Left lung (tissue), 10 donors: Measurements from ENCODE around the gene PARP15. TPM values are rescaled to one million over a fixed set of nuclear protein-coding genes. Genes with fewer than 3 reads are reported as not detected.
"Not testable (repeated sequence)": the region's sequence is repeated elsewhere in the genome, so short reads cannot be mapped to it uniquely, and the experiment has no call there.

ENCODE experiments used
- ATAC-seq: fragments of 200-7000 bp; cut with Tn5 transposase; one replicate; pipeline ENCODE4 v1.9.1; 2020; ENCODE audit warnings: moderate library complexity
- DNase-seq, 4 donors: peaks; one replicate each; pipeline ENCODE4 v3.0.0-alpha.2; 2013 to 2020
- H3K27ac ChIP-seq, 2 donors: fragments of 200-600 bp; sonication (generic) in 1 of 2; one replicate each; pipeline versions ENCODE4 v1.5.0 to v1.8.0; 2020 to 2021
- H3K27me3 ChIP-seq, 2 donors: fragments of 200-600 bp; sonication (generic) in 1 of 2; one replicate each; pipeline versions ENCODE4 v1.5.0 to v1.8.0; 2020 to 2021
- H3K36me3 ChIP-seq, 2 donors: fragments of 200-600 bp; sonication (generic) in 1 of 2; one replicate each; pipeline versions ENCODE4 v1.5.0 to v1.8.0; 2020 to 2021
- H3K4me1 ChIP-seq, 2 donors: fragments of 200-600 bp; one replicate each; pipeline ENCODE4 v1.8.0; 2021
- H3K4me3 ChIP-seq, 2 donors: fragments of 200-600 bp; sonication (generic) in 1 of 2; one replicate each; pipeline versions ENCODE4 v1.5.0 to v1.8.0; 2020 to 2021; ENCODE audit warnings: mild to moderate bottlenecking in 1 of 2
- H3K9me3 ChIP-seq, 2 donors: fragments of 200-600 bp; sonication (generic) in 1 of 2; one replicate each; pipeline versions ENCODE4 v1.5.0 to v1.8.0; 2020 to 2021
- intact Hi-C, 2 donors: fragments of 100-400 bp; cut with DNase I; formaldehyde crosslinking; loops; one replicate each; pipeline versions ENCODE4 v1.11.2 to v1.14.2; 2022
- polyA plus RNA-seq, 6 donors: library from polyadenylated mRNA; unstranded; fragments of 120-200 nt; gene quantifications; one replicate each; pipeline ENCODE4 v1.2.1, GENCODE V29; 2013; ENCODE audit not compliant: insufficient read length in 6 of 6
- total RNA-seq, 2 donors: library from RNA; stranded (reverse); fragmentation: NEBNext Ultra II Directional; extraction: Animal tissue kit (Norgen Biotek cat#: 25700); gene quantifications; one replicate each; pipeline ENCODE4 v1.2.1, GENCODE V29; 2021
- TF ChIP-seq, protein P1 (sequence below), 2 donors: fragments of 200-600 bp; sonication (generic) in 1 of 2; IDR thresholded peaks; one replicate each; pipeline versions ENCODE4 v1.5.0 to v1.8.0; 2021; ENCODE audit warnings: antibody characterized with exemption in 2 of 2
- donor health status: DM: no; HTN: yes; CAD: no.
- donor health status: DM: no; HTN: no; CAD: no.

The PARP15 gene
- total and polyA plus RNA-seq, 8 donors = 0.51 to 5.8 (median 0.99) TPM

DNA sequence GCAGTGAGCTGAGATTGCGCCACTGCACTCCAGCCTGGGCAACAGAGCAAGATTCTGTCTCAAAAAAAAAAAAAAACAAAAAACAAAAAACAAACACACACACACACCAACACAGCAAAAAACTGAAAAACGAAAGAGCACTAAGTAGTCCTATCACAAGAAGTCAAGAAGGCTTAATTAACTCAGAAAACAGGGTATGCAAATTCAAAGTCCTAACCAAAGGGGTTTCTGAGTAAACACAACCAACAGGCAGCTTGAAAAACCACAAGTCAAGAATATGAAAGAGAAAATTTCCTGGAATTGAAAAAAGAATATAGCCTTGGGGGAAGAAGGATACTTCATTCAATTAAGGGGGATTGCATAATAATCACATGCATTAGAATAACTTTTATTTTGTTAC is 65.5 kb downstream of the PARP15 start:
- Histone ChIP-seq H3K9me3 (no peaks in the 10 kb centered on the region), H3K27me3 (no peaks in the 10 kb centered on the region), H3K36me3 (no peaks in the 10 kb centered on the region), H3K4me3 (no peak overlapping the region), H3K4me1 (no peaks in the 10 kb centered on the region), H3K27ac (no peak overlapping the region)
- TF ChIP-seq, protein P1, sequence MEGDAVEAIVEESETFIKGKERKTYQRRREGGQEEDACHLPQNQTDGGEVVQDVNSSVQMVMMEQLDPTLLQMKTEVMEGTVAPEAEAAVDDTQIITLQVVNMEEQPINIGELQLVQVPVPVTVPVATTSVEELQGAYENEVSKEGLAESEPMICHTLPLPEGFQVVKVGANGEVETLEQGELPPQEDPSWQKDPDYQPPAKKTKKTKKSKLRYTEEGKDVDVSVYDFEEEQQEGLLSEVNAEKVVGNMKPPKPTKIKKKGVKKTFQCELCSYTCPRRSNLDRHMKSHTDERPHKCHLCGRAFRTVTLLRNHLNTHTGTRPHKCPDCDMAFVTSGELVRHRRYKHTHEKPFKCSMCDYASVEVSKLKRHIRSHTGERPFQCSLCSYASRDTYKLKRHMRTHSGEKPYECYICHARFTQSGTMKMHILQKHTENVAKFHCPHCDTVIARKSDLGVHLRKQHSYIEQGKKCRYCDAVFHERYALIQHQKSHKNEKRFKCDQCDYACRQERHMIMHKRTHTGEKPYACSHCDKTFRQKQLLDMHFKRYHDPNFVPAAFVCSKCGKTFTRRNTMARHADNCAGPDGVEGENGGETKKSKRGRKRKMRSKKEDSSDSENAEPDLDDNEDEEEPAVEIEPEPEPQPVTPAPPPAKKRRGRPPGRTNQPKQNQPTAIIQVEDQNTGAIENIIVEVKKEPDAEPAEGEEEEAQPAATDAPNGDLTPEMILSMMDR (IDR thresholded peaks at IDR 0.05) = no peak
- ATAC-seq (no peak), DNase-seq (no peak)
- intact Hi-C loops = no loop called here

DNA sequence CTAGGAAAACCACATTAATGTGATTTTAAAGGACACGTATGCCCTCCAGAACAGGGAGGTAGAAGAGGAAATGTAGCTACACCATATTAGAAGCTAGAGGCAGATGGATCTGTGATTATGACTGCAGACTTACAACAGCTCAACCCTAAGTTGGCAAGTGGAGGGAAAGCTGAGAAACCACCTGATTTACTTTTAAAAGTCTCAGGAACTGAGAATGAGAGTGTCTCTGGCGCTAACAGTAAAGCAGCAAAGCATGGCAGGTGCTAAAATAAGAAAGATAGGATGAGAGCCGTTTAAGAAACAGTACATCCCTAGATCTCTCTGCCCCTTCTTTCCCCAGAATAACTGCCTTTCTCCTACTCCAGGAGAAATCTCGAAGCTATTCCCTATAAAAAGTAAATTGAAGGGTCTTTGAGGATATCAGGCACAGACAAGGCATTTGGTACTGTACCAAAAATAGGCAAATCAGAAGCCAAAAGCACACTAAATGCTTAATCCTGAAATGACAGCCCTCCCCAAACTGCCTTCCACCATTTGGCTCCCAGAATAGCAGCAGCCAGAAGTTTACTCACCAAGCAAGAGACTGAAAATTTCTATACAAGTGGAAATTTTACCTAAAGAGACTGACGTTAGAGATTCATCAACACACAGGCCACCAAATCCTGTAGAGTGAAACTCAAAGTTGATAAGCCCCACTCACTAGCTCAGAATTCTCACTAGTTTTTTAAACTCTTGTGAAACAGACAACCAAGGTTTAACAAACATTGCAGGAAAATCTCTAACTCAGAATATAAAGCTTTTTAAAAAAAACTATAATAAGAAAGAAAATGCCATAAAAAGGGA is 68.9 kb downstream of the PARP15 start:
- no peak overlapping the region for H3K27ac ChIP-seq
- DNase-seq (no peak), ATAC-seq (no peak)
- H3K36me3 ChIP-seq = no peaks in the 10 kb centered on the region
- no peaks in the 10 kb centered on the region for H3K4me1 ChIP-seq
- H3K27me3 ChIP-seq = no peaks in the 10 kb centered on the region
- TF ChIP-seq, protein P1 (IDR thresholded peaks at IDR 0.05) = no peak
- H3K4me3 ChIP-seq = no peak overlapping the region
- intact Hi-C loops = no loop called here
- no peaks in the 10 kb centered on the region for H3K9me3 ChIP-seq

DNA sequence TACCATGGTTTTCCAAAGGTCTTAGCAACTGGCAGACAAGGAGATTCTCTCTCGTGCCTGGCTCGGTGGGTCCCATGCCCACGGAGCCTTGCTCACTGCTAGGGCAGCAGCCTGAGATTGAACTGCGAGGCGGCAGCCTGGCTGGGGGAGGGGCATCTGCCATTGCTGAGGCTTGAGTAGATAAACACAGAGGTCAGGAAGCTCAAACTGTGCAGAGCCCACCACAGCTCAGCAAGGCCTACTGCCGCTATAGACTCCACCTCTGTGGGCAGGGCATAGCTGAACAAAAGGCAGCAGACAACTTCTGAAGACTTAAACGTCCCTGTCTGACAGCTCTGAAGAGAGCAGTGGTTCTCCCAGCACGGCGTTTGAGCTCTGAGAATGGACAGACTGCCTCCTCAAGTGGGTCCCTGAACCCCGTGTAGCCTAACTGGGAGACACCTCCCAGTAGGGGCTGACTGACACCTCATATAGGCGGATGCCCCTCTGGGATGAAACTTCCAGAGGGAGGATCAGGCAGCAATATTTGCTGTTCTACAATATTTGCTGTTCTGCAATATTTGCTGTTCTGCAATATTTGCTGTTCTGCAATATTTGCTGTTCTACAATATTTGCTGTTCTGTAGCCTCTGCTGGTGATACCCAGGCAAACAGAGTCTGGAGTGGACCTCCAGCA is 73.9 kb downstream of the PARP15 start:
- H3K4me3 ChIP-seq, H3K27me3 ChIP-seq, H3K4me1 ChIP-seq, DNase-seq, H3K36me3 ChIP-seq, intact Hi-C loops, H3K27ac ChIP-seq, H3K9me3 ChIP-seq: not testable (repeated sequence)
- peak; percentile 57 for ATAC-seq

DNA sequence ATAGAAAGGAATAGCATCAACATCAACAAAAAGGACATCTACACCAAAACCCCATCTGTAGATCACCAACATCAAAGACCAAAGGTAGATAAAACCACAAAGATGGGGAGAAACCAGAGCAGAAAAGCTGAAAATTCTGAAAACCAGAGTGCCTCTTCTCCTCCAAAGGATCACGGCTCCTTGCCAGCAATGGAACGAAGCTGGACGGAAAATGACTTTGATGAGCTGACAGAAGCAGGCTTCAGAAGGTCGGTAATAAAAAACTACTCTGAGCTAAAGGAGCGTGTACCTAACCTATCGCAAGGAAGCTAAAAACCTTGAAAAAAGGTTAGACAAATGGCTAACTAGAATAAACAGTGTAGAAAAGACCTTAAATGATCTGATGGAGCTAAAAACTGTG is 74.5 kb downstream of the PARP15 start:
- peak in 1 of 4 donors; percentile 19 for DNase-seq
- H3K4me3 ChIP-seq, intact Hi-C loops, H3K4me1 ChIP-seq, ATAC-seq, H3K36me3 ChIP-seq, H3K27me3 ChIP-seq, H3K9me3 ChIP-seq, H3K27ac ChIP-seq: not testable (repeated sequence)

DNA sequence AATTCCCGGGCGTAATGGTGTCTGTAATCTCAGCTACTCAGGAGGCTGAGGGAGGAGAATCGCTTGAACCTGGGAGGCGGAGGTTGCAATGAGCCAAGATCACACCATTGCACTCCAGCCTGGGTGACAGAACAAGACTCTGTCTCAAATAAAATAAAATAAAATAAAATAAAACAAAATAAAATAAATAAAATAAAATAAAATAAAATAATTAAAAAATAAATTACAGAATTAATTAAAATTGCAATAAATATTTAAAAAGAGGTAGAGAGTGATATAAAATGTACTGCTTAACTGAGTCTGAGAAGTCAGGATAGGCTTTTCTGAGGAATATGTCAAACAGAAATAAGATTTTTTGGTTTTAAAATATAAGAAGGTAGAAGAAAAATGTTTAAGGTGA is 80.9 kb downstream of the PARP15 start:
- DNase-seq, H3K36me3 ChIP-seq: not testable (repeated sequence)

DNA sequence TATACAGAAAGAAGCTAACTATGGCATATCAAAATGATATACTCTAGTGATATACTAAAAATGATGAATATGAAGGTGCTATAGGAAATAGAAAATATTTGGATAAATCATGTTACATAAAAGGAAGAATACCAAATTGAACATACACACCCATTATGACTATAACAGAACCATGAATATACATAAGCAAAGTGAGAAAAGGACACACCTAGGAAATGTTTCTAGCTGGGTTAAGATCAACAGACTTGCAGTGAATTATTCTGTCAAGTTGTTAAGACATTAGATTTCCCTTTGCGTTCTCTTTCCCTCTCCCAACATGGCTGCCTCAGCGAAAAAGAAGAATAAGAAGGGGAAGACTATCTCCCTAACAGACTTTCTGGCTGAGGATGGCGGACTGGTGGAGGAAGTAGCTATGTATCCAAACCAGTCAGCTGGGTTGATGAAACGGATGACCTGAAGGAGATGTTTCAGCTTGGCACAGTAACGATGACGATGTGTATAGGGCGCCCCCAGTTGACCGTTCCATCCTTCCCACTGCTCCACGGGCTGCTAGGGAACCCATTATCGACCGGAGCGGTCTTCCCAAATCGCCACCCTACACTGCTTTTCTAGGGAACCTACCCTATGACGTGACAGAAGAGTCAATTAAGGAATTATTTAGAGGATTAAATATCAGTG is 83.0 kb downstream of the PARP15 start:
- DNase-seq (no peak), ATAC-seq (peak; percentile 65)
- Histone ChIP-seq H3K9me3 (peaks cover 0 to 5% of the 10 kb centered on the region in 2 donors), H3K27ac (no peak overlapping the region), H3K4me1 (no peaks in the 10 kb centered on the region), H3K36me3 (no peaks in the 10 kb centered on the region), H3K27me3 (no peaks in the 10 kb centered on the region), H3K4me3 (no peak overlapping the region)
- TF ChIP-seq, protein P1 (IDR thresholded peaks at IDR 0.05) = no peak
- intact Hi-C loops = no loop called here

More for the DNA sequence above, 80.9 kb downstream of the PARP15 start:
- ATAC-seq, H3K9me3 ChIP-seq, H3K27me3 ChIP-seq, intact Hi-C loops, H3K4me3 ChIP-seq, H3K27ac ChIP-seq, H3K4me1 ChIP-seq: not testable (repeated sequence)
